ENCODE results near the gene CPEB3. TPM values are rescaled to one million over a fixed set of nuclear protein-coding genes. Genes with fewer than 3 reads are reported as not detected.

Gene CPEB3
- total and polyA plus RNA-seq, 2 donors (not counting 3 experiments of a cell fraction or from before 2014, with no cell fraction given): 0.80 to 2.2 TPM

DNA sequence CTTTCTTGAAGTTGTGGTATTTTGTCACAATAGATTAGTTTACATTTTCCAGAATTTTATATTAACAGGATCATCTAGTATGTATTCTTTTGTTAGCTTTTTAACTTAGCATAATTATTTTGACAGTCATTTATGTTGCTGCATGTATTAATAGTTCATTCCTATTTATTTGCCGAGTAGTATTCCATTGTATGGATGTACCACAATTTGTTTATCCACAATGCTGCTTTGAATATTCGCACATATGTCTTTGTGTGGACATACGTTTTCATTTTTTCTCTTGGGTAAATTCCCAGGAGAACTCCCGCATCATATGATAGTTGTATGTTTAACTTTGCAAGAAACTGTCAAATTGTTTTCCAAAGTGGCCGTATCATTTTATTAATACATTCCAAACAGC lies 115.7 kb downstream of the CPEB3 start:
- H2AFZ ChIP-seq (ENCODE audit: low read depth, low read length): no peak overlapping the region
- dilution Hi-C loops (cut with MboI; ENCODE audit: extremely low pct_ligation_motif_present, low sequenced_read_pairs) (no loop called here), intact Hi-C loops (cut with micrococcal nuclease) (no loop called here)
- H3K9me1 ChIP-seq (replicated peaks; ENCODE audit: control insufficient read depth, extremely low read depth, insufficient read depth, low read length): no peaks in the 10 kb centered on the region
- H3K9ac ChIP-seq (replicated peaks; ENCODE audit: extremely low read depth, insufficient read depth, low read length): no peak overlapping the region
- no peak overlapping the region for H3K4me3 ChIP-seq (replicated peaks in 1 of 3; ENCODE audit: insufficient read depth in 1 of 3, low read depth in 1 of 3, low read length in 3 of 3)
- TF ChIP-seq, protein P1, sequence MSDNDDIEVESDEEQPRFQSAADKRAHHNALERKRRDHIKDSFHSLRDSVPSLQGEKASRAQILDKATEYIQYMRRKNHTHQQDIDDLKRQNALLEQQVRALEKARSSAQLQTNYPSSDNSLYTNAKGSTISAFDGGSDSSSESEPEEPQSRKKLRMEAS (IDR thresholded peaks at IDR 0.05; ENCODE audit: insufficient read depth, insufficient read length): no peak
- TF ChIP-seq, protein P2, sequence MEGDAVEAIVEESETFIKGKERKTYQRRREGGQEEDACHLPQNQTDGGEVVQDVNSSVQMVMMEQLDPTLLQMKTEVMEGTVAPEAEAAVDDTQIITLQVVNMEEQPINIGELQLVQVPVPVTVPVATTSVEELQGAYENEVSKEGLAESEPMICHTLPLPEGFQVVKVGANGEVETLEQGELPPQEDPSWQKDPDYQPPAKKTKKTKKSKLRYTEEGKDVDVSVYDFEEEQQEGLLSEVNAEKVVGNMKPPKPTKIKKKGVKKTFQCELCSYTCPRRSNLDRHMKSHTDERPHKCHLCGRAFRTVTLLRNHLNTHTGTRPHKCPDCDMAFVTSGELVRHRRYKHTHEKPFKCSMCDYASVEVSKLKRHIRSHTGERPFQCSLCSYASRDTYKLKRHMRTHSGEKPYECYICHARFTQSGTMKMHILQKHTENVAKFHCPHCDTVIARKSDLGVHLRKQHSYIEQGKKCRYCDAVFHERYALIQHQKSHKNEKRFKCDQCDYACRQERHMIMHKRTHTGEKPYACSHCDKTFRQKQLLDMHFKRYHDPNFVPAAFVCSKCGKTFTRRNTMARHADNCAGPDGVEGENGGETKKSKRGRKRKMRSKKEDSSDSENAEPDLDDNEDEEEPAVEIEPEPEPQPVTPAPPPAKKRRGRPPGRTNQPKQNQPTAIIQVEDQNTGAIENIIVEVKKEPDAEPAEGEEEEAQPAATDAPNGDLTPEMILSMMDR (IDR thresholded peaks at IDR 0.05; ENCODE audit: extremely low read depth in 1 of 2, insufficient read depth in 1 of 2, low read depth in 1 of 2, low read length in 2 of 2): no peak
- TF ChIP-seq FOS (IDR thresholded peaks at IDR 0.05; ENCODE audit: borderline replicate concordance, insufficient read depth, low read length) (no peak), POLR2A (IDR thresholded peaks at IDR 0.05; ENCODE audit: low read depth, low read length) (no peak), GATA2 (IDR thresholded peaks at IDR 0.05; ENCODE audit: insufficient read depth, insufficient read length, low read depth, low read length) (no peak), JUN (IDR thresholded peaks at IDR 0.05; ENCODE audit: borderline replicate concordance, insufficient read depth, insufficient read length, low read depth) (no peak), EZH2 (IDR thresholded peaks at IDR 0.05; ENCODE audit: borderline replicate concordance, low read depth, low read length, severe bottlenecking) (no peak), POLR2AphosphoS5 (IDR thresholded peaks at IDR 0.05; ENCODE audit: insufficient read depth, low read depth, low read length) (no peak), MYC (IDR thresholded peaks at IDR 0.05; ENCODE audit: low read depth, low read length) (no peak)
- no TSS peak for BruUV-seq (replicated peaks)
- no peak overlapping the region for H3K27ac ChIP-seq (ENCODE audit: insufficient read depth, low read depth, low read length)
- ChIA-PET CTCF (no interaction called here), POLR2A (interaction anchor here (0.6 kb wide), 1 partner anchor 34 kb away, joined by 4 read pairs; no protein-coding TSS in a partner anchor)
- FAIRE-seq (no peak), DNase-seq (ENCODE audit: low read depth, low spot score) (no peak)
- no peaks in the 10 kb centered on the region for H3K79me2 ChIP-seq (ENCODE audit: control insufficient read depth, insufficient read depth, low read length)
- no peaks in the 10 kb centered on the region for H3K9me3 ChIP-seq (replicated peaks; ENCODE audit: control insufficient read depth, insufficient read depth, low read length)
- H3K4me1 ChIP-seq (ENCODE audit: control insufficient read depth, extremely low read depth, insufficient read depth, low read length): no peaks in the 10 kb centered on the region
- no peaks in the 10 kb centered on the region for H3K36me3 ChIP-seq (ENCODE audit: control insufficient read depth in 2 of 2, extremely low read depth in 1 of 2, insufficient read depth in 2 of 2, low read length in 2 of 2)
- H4K20me1 ChIP-seq (replicated peaks; ENCODE audit: control insufficient read depth, extremely low read depth, insufficient read depth, low read length): no peaks in the 10 kb centered on the region
- H3K27me3 ChIP-seq (ENCODE audit: control insufficient read depth in 2 of 2, insufficient read depth in 2 of 2, low read length in 2 of 2): no peaks in the 10 kb centered on the region
- no peak overlapping the region for H3K4me2 ChIP-seq (ENCODE audit: insufficient read depth, low read length)

Data from endothelial cell of umbilical vein (primary cell).